Measurements from ENCODE around the gene ZNF439. TPM values are rescaled to one million over a fixed set of nuclear protein-coding genes. Genes with fewer than 3 reads are reported as not detected.
"Not testable (repeated sequence)": the region's sequence is repeated elsewhere in the genome, so short reads cannot be mapped to it uniquely, and the experiment has no call there.

ZNF439 gene
- total and polyA plus RNA-seq, 8 donors, result 7.6 to 20.8 (median 19.2) TPM

DNA sequence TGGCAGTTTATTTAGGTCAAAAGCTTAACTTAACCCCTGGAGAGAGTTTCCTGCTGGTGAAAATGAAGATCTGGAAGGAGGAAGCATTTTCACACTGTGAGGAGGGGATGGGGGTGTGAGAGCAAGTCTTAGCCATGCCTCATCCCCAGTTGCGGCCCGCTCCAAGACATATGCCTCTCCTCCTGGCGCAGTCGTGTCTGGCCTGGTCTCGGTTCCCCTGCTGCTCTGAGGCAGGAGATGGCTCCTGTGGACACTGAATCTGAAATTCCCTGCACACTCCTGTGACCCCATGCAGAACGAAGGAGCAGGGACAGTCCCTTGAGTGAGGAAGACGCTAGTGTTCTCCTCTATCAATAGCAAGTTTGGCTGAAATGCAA, 38.7 kb downstream of the ZNF439 start:
- Histone ChIP-seq H3K27me3 (no peaks in the 10 kb centered on the region), H3K9me3 (no peaks in the 10 kb centered on the region), H3K4me3 (peak overlapping the region; percentile 74 to 77), H3K36me3 (no peaks in the 10 kb centered on the region), H3K4me1 (peaks cover 5 to 17% of the 10 kb centered on the region in 2 donors), H3K27ac (peak overlapping the region in 1 of 2 donors; percentile 86)
- ATAC-seq, result peak; percentile 12
- DNase-seq, result no peak
- intact Hi-C loops (cut with DNase I), result no loop called here
- TF ChIP-seq, protein P1, sequence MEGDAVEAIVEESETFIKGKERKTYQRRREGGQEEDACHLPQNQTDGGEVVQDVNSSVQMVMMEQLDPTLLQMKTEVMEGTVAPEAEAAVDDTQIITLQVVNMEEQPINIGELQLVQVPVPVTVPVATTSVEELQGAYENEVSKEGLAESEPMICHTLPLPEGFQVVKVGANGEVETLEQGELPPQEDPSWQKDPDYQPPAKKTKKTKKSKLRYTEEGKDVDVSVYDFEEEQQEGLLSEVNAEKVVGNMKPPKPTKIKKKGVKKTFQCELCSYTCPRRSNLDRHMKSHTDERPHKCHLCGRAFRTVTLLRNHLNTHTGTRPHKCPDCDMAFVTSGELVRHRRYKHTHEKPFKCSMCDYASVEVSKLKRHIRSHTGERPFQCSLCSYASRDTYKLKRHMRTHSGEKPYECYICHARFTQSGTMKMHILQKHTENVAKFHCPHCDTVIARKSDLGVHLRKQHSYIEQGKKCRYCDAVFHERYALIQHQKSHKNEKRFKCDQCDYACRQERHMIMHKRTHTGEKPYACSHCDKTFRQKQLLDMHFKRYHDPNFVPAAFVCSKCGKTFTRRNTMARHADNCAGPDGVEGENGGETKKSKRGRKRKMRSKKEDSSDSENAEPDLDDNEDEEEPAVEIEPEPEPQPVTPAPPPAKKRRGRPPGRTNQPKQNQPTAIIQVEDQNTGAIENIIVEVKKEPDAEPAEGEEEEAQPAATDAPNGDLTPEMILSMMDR (IDR thresholded peaks at IDR 0.05), result no peak

DNA sequence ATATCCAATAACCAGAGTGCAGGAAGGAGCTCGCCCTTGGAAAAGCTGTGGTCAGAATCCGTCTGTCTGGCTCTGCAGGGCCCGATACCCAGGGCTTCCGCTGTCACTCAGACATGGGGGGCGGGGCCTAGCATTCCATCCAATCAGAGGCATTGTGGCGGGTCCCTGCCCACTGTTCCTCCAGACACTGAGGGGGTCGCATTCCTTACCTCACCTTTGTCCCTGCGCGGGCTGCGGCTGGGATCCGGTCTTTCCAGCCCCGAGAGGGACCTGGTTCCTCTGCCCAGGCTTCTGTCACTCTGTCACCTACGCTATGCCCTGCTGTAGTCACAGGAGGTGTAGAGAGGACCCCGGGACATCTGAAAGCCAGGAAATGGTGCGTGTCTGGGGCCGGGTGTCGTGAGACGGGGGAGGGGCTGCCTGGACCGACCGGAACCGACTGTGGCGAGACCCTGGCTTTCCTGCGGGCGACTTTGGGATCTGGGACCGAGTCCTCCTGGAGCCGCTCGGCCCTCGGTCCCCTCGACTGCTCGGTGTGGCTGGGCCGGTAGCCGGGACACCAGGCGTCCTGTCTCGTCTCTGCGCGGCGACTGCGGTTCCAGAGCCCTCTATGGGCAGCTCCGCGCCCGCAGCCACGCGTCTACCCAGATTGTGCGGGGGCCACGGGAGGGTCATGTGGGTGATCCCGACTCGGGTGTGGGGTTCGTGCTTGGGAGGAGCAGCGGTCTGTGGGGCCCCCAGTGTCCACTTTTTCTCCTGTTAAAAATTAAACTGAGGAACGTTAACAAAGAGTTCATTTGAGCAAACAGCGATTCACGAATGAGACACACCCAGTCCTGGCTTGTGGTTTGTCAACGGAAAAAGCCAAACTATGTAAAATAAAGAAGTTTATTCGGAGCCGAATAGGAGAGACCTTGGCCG, 39.3 kb downstream of the ZNF439 start, which contains the start of gene ZNF69:
Gene ZNF69, plus strand, starts transcription at position 172 of the 921 bp plus-strand sequence. Its CDS starts 142 bp downstream, at position 314.
- ATAC-seq (peak; percentile 99), DNase-seq (peak; percentile 86 to 92 (median 90))
- Histone ChIP-seq H3K27me3 (no peaks in the 10 kb centered on the region), H3K36me3 (no peaks in the 10 kb centered on the region), H3K4me3 (peak within 1 kb of the TSS; percentile 74 to 77), H3K9me3 (no peaks in the 10 kb centered on the region), H3K27ac (peak within 1 kb of the TSS; percentile 86 to 94), H3K4me1 (peaks cover 5 to 17% of the 10 kb centered on the region in 2 donors)
- intact Hi-C loops (cut with DNase I), result no loop called here
- TF ChIP-seq, protein P1 (IDR thresholded peaks at IDR 0.05), result no peak

DNA sequence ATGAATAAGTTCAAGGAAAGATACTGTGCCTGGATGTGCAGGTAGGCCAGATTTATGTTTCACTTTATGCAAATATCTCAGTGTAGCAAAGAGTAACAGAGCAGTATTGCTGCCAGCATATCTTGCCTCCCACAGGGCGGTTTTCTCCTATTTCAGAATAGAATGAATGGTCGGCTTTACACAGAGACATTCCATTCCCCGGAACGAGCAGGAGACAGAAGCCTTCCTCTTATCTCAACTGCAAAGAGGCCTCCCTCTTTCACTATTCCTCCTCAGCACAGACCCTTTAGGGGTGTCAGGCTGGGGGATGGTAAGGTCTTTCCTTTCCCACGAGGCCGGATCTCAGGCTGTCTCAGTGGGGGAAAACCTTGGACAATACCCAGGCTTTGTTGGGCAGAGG, 41.4 kb downstream of the ZNF439 start:
- H3K36me3 ChIP-seq; H3K4me3 ChIP-seq; ATAC-seq; DNase-seq; H3K27ac ChIP-seq; H3K27me3 ChIP-seq; H3K9me3 ChIP-seq; intact Hi-C loops (cut with DNase I): not testable (repeated sequence)
- H3K4me1 ChIP-seq, result peaks cover 5 to 17% of the 10 kb centered on the region in 2 donors

DNA sequence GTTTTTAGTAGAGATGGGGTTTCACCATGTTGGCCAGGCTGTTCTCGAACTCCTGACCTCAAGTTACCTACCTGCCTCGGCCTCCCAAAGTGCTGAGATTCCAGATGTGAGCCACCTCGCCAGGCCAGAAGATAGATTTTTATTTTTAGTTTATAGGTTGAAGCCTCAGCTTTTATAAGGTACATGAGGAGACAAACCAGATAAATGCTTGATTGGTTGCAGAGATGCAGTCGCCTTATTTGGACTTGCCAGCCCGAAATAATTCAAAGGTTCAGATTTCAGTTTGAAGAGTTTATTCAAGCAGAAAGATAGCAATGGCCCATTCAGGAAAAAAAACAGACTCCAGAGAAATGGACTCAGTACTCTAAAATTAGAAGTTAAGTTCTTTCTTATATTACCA, 42.1 kb downstream of the ZNF439 start:
- H3K9me3 ChIP-seq, result peaks cover 0 to 3% of the 10 kb centered on the region in 2 donors
- DNase-seq (no peak), ATAC-seq (no peak)
- peaks cover 0 to 5% of the 10 kb centered on the region in 2 donors for H3K36me3 ChIP-seq
- no peak overlapping the region for H3K4me3 ChIP-seq
- TF ChIP-seq, protein P1 (IDR thresholded peaks at IDR 0.05), result no peak
- intact Hi-C loops (cut with DNase I), result no loop called here
- H3K27ac ChIP-seq, result no peak overlapping the region
- peaks cover 5 to 17% of the 10 kb centered on the region in 2 donors for H3K4me1 ChIP-seq
- no peaks in the 10 kb centered on the region for H3K27me3 ChIP-seq

DNA sequence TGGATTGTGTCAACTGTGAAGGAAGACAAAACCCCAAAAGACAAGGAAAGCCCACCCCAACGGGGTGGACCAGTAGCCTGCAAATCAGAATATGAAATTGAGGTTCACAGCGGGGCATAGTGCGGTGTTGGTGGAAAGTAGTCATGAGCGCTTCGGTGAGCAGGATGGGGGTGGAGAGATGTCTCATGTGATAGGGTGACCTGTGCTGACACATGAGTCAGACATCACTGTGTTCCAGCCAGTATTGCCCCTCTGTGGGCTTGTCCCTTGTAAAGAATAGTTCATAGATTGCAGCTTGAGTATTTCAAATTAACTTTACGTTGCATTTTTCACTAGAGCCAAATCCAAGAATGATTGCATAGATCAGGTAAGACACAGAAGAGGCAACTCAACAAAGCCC, 46.3 kb downstream of the ZNF439 start:
- Histone ChIP-seq H3K9me3 (peaks cover 0 to 33% of the 10 kb centered on the region in 2 donors), H3K4me1 (no peaks in the 10 kb centered on the region), H3K27ac (no peak overlapping the region), H3K4me3 (no peak overlapping the region), H3K27me3 (no peaks in the 10 kb centered on the region), H3K36me3 (peaks cover 0 to 18% of the 10 kb centered on the region in 2 donors)
- intact Hi-C loops (cut with DNase I), result no loop called here
- TF ChIP-seq, protein P1 (IDR thresholded peaks at IDR 0.05), result no peak
- DNase-seq, result no peak
- ATAC-seq, result no peak

All from left lung (tissue), 10 donors.